Measurements from ENCODE around the gene CDC42. TPM values are rescaled to one million over a fixed set of nuclear protein-coding genes. Genes with fewer than 3 reads are reported as not detected.

The CDC42 gene
- total RNA-seq, 4 donors from 2014 or later = 228 to 244 (median 240) TPM

DNA sequence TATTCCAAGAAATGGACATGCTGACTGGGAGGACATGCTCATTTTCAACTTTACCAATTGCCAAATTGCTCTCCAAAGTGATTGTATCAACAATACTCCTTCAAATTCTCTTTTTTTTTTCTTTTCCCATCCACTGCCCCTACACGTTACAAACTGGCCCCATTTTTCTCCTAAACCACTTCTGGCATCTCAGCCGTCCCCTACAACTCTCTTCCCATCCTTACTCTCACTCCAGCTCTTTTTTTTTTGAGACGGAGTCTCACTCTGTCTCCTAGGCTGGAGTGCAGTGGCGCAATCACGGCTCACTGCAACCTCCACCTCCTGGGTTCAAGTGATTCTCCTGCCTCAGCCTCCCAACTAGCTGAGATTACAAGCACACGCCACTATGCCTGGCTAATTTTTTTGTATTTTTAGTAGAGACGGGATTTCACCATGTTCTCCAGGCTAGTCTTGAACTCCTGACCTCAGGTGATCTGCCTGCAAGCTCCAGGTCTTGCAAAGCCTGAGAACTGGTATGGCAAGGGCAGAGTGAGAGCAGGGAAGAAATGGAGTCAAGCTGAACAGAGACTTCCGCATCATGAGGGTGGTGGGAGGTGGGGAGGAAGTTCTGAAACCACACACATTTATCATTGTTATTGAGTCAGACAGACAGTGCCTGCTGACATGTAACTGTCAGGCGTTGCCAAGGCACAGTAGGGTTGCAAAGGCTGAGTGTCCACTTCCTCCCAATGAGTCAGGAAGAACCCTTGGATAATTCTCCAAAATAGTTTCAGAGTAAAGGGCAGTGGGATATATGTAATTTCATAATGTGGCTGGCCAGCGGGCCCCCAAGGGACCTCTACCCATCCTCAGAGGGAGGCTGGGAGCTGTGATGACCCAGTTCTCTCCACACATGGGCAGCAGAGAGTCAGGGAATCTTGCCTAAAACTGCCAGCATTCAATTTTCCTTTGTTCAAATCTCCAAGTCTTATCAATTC lies 33.6 kb upstream of the CDC42 start:
- Histone ChIP-seq H3K4me1 (peaks cover 0 to under 1% of the 10 kb centered on the region in 2 donors), H3K27ac (no peak overlapping the region), H3K4me3 (replicated peaks in 1 of 3) (no peak overlapping the region), H3K27me3 (no peaks in the 10 kb centered on the region), H3K36me3 (no peaks in the 10 kb centered on the region), H3K9me3 (no peaks in the 10 kb centered on the region)
- intact Hi-C loops (cut with DNase I) = no loop called here
- 62% methylated on average over 10 of the region's 10 CpGs for WGBS, 2 donors
- no peak for DNase-seq
- TF ChIP-seq POLR2A (IDR thresholded peaks at IDR 0.05) (no peak), CTCF (IDR thresholded peaks at IDR 0.05) (no peak)

- WGBS, 2 donors = 94% methylated on average over 6 of the region's 6 CpGs
- H3K27me3 ChIP-seq = no peaks in the 10 kb centered on the region
- H3K4me1 ChIP-seq = peaks cover 2 to 10% of the 10 kb centered on the region in 2 donors
- H3K27ac ChIP-seq = no peak overlapping the region
- H3K9me3 ChIP-seq = no peaks in the 10 kb centered on the region
- H3K36me3 ChIP-seq = no peaks in the 10 kb centered on the region
- intact Hi-C loops (cut with DNase I) = no loop called here
- H3K4me3 ChIP-seq (replicated peaks in 1 of 3) = no peak overlapping the region
- DNase-seq = no peak
- no peak for TF ChIP-seq POLR2A (IDR thresholded peaks at IDR 0.05)
- no peak for TF ChIP-seq CTCF (IDR thresholded peaks at IDR 0.05)
Measured at GRCh38 chr1:22021061-22021460, 31.4 kb upstream of the CDC42 start.

DNA sequence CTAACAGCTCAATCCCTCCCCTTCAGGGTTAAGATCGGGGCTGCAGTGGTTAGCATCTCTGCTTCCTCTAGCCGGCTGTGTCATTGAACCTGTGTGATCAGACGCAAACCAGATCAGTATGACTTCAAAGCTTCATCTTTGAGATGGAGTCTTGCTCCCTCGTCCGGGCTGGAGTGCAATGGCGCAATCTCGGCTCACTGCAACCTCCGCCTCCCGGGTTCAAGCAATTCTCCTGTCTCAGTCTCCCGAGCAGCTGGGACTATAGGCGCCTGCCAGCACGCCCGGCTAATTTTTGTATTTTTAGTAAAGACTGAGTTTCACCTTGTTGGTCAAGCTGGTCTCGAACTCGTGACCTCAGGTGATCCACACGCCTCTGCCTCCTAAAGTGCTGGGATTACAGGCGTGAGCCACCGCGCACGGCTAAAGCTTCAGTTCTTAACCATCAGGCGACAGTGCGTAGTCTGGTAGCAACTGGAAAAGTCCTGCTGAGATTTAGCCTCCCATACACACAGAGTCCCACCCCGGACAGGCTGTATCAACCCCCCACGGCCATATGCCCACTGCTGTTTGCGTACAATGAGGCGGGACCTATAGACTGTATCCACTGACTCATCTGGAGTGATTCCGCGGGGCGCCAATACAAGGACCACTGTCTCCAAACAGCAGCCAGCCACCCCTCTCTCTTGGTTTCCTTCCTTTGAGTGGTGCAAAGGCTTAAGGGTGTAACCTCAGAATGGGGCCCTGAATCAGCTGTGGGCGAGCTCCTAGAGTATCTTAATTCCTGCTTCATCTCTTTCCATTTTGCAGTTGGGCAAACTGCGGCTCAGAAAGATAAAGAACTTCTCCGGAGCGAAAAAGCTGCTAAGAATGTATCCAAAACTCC lies 27.8 kb upstream of the CDC42 start:
- intact Hi-C loops (cut with DNase I) = no loop called here
- Histone ChIP-seq H3K4me3 (replicated peaks in 1 of 3) (peak overlapping the region; percentile 82 to 100 (median 96)), H3K36me3 (no peaks in the 10 kb centered on the region), H3K27me3 (no peaks in the 10 kb centered on the region), H3K27ac (peak overlapping the region; percentile 94 to 98 (median 96)), H3K9me3 (no peaks in the 10 kb centered on the region), H3K4me1 (peaks cover 8 to 16% of the 10 kb centered on the region in 2 donors)
- TF ChIP-seq POLR2A (IDR thresholded peaks at IDR 0.05) (no peak), CTCF (IDR thresholded peaks at IDR 0.05) (no peak)
- peak; percentile 44 to 51 for DNase-seq
- WGBS, 2 donors = 1 to 8% methylated on average over 24 to 33 of the region's 33 CpGs

GRCh38 chr1:22025368-22026155 lies 26.9 kb upstream of the CDC42 start:
- H3K4me3 ChIP-seq (replicated peaks in 1 of 3) = peak overlapping the region; percentile 82 to 100 (median 96)
- H3K36me3 ChIP-seq = no peaks in the 10 kb centered on the region
- 0 to 1% methylated on average over 41 to 42 of the region's 42 CpGs for WGBS, 2 donors
- peak overlapping the region; percentile 94 to 98 (median 96) for H3K27ac ChIP-seq
- H3K27me3 ChIP-seq = no peaks in the 10 kb centered on the region
- no peaks in the 10 kb centered on the region for H3K9me3 ChIP-seq
- peak; percentile 80 to 82 for DNase-seq
- H3K4me1 ChIP-seq = peaks cover 8 to 16% of the 10 kb centered on the region in 2 donors
- intact Hi-C loops (cut with DNase I) = no loop called here
- TF ChIP-seq POLR2A (IDR thresholded peaks at IDR 0.05) (peak in 1 of 2 donors; percentile 58), CTCF (IDR thresholded peaks at IDR 0.05) (no peak)
